Measurements from ENCODE around the gene BLID.

The BLID gene

GRCh38 chr11:122128146-122128545, 12.1 kb upstream of the BLID start:
- no peaks in the 10 kb centered on the region for H3K4me1 ChIP-seq (ENCODE audit: control insufficient read depth, insufficient read depth, low read length)
- no peak overlapping the region for H3K27ac ChIP-seq (ENCODE audit: extremely low read depth, low read depth, low read length)
- H3K4me3 ChIP-seq (ENCODE audit: low read depth, low read length) = no peak overlapping the region
- H3K9me3 ChIP-seq (ENCODE audit: control insufficient read depth, insufficient read depth, low read depth, low read length) = no peaks in the 10 kb centered on the region
- no peak for TF ChIP-seq OSR2 (tag by site-specific recombination; IDR thresholded peaks at IDR 0.05)
- TF ChIP-seq PRDM2 (tag by site-specific recombination; IDR thresholded peaks at IDR 0.05; ENCODE audit: borderline replicate concordance) = no peak
- no peaks in the 10 kb centered on the region for H3K36me3 ChIP-seq (ENCODE audit: control insufficient read depth in 2 of 2, insufficient read depth in 1 of 2, low read length in 2 of 2)
- POLR2A ChIA-PET = no interaction called here
- CTCF ChIA-PET = interaction anchor here (0.7 to 3.4 kb wide), 4 partner anchors 13 to 258 kb away, joined by 3 to 22 read pairs (median 6); partner anchors contain the start of gene BLID

- Histone ChIP-seq H3K36me3 (ENCODE audit: control insufficient read depth in 2 of 2, insufficient read depth in 1 of 2, low read length in 2 of 2) (no peaks in the 10 kb centered on the region), H3K4me3 (ENCODE audit: low read depth, low read length) (no peak overlapping the region), H3K27ac (ENCODE audit: extremely low read depth, low read depth, low read length) (no peak overlapping the region), H3K9me3 (ENCODE audit: control insufficient read depth, insufficient read depth, low read depth, low read length) (no peaks in the 10 kb centered on the region), H3K4me1 (ENCODE audit: control insufficient read depth, insufficient read depth, low read length) (no peaks in the 10 kb centered on the region)
- TF ChIP-seq ZNF223 (tag by site-specific recombination; IDR thresholded peaks at IDR 0.05) (no peak), ATF2 (tag by site-specific recombination; IDR thresholded peaks at IDR 0.05; ENCODE audit: low read depth) (no peak), ZNF571 (tag by site-specific recombination; IDR thresholded peaks at IDR 0.05) (no peak), ZNF843 (tag by site-specific recombination; IDR thresholded peaks at IDR 0.05) (no peak), ZNF645 (tag by site-specific recombination; IDR thresholded peaks at IDR 0.05) (no peak), ZNF561 (tag by site-specific recombination; IDR thresholded peaks at IDR 0.05; ENCODE audit: borderline replicate concordance) (no peak), ZNF398 (tag by site-specific recombination; IDR thresholded peaks at IDR 0.05) (no peak)
- ChIA-PET CTCF (interaction anchor here (0.7 to 3.4 kb wide), 2 partner anchors 19 to 474 kb away, joined by 5 to 22 read pairs; no protein-coding TSS in a partner anchor), POLR2A (no interaction called here)
These were observed 11.0 kb upstream of the BLID start for GRCh38 chr11:122127020-122127419.

- Histone ChIP-seq H3K27ac (ENCODE audit: extremely low read depth, low read depth, low read length) (no peak overlapping the region), H3K4me3 (ENCODE audit: low read depth, low read length) (no peak overlapping the region), H3K4me1 (ENCODE audit: control insufficient read depth, insufficient read depth, low read length) (no peaks in the 10 kb centered on the region), H3K36me3 (ENCODE audit: control insufficient read depth in 2 of 2, insufficient read depth in 1 of 2, low read length in 2 of 2) (no peaks in the 10 kb centered on the region), H3K9me3 (ENCODE audit: control insufficient read depth, insufficient read depth, low read depth, low read length) (no peaks in the 10 kb centered on the region)
- POLR2A ChIA-PET = no interaction called here
- CTCF ChIA-PET = interaction anchor here (0.9 to 3.4 kb wide), 2 partner anchors 10 to 18 kb away, joined by 3 to 22 read pairs; partner anchors contain the start of gene BLID
- TF ChIP-seq ZNF112 (tag by site-specific recombination; IDR thresholded peaks at IDR 0.05) = no peak
- no peak for TF ChIP-seq ZNF521 (tag by site-specific recombination; IDR thresholded peaks at IDR 0.05)
- TF ChIP-seq ZBTB49 (tag by site-specific recombination; IDR thresholded peaks at IDR 0.05; ENCODE audit: low read depth) = no peak
- TF ChIP-seq ZNF747 (tag by site-specific recombination; IDR thresholded peaks at IDR 0.05) = no peak
- no peak for TF ChIP-seq ZNF211 (tag by site-specific recombination; IDR thresholded peaks at IDR 0.05; ENCODE audit: low read depth)
- TF ChIP-seq ZNF610 (tag by site-specific recombination; IDR thresholded peaks at IDR 0.05; ENCODE audit: borderline replicate concordance) = no peak
- no peak for TF ChIP-seq ZNF362 (tag by site-specific recombination; IDR thresholded peaks at IDR 0.05)
These were observed 10.1 kb upstream of the BLID start for GRCh38 chr11:122126024-122126688.
